ENCODE measurements around the gene FARP1. TPM values are rescaled to one million over a fixed set of nuclear protein-coding genes. Genes with fewer than 3 reads are reported as not detected.

Gene FARP1
- total RNA-seq, 5 donors from 2014 or later (not counting 1 experiment from before 2014, with no cell fraction given): 0.51 to 2.0 (median 1.0) TPM

DNA sequence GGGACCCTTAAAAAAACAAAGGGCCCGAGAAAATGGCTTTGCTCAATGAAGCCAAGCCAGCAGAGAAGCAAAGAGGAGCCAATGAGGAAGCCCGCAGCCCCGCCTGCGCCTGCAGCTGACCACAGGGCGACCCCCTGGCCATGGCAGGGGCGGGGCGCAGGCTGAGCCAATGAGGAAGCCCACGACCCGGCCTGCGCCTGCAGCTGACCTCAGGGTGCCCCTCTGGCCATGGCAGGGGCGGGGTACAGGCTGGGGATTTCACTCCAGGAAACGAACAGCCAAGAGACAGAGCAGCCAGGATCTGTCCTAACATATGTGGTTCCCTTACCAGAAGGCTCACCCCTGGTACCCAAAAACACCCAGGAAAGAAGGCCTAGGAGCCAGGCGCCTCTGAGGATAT lies 332.6 kb downstream of the FARP1 start:
- POLR2A ChIA-PET: no interaction called here
- H3K9me3 ChIP-seq: no peaks in the 10 kb centered on the region
- Mint-ChIP-seq H3K4me3 (no peak overlapping the region), H3K9me3 (no peaks in the 10 kb centered on the region), H3K27me3 (no peaks in the 10 kb centered on the region), H3K27ac (peak overlapping the region; percentile 65 to 68), H3K36me3 (peaks cover 39% of the 10 kb centered on the region), H3K4me1 (peaks cover 64 to 68% (median 65%) of the 10 kb centered on the region in 3 donors)
- ATAC-seq (replicated peaks in 1 of 4): no peak
- 87% methylated on average over 11 of the region's 13 CpGs for WGBS (ENCODE audit: insufficient coverage)
- no peaks in the 10 kb centered on the region for H3K27me3 ChIP-seq (replicated peaks in 1 of 2; ENCODE audit: control insufficient read depth in 2 of 2, extremely low read depth in 1 of 2, insufficient read depth in 2 of 2, low read length in 1 of 2)
- no peak for DNase-seq
- H3K27ac ChIP-seq (ENCODE audit: low read length): peak overlapping the region; percentile 77
- CTCF ChIA-PET: interaction anchor here (0.6 to 1.5 kb wide), 4 partner anchors 13 to 186 kb away, joined by 3 to 6 read pairs (median 4); no protein-coding TSS in a partner anchor
- H3K4me1 ChIP-seq (ENCODE audit: control insufficient read depth in 1 of 2, extremely low read depth in 1 of 2, insufficient read depth in 2 of 2, low read length in 2 of 2): peaks cover 11 to 52% of the 10 kb centered on the region in 2 experiments
- peaks cover 12 to 33% of the 10 kb centered on the region in 2 donors for H3K36me3 ChIP-seq (ENCODE audit: control insufficient read depth in 2 of 2, extremely low read depth in 1 of 2, insufficient read depth in 1 of 2, low read length in 1 of 2)
- H3K4me3 ChIP-seq (ENCODE audit: control insufficient read depth in 1 of 2, extremely low read depth in 1 of 2, low read length in 1 of 2): no peak overlapping the region

DNA sequence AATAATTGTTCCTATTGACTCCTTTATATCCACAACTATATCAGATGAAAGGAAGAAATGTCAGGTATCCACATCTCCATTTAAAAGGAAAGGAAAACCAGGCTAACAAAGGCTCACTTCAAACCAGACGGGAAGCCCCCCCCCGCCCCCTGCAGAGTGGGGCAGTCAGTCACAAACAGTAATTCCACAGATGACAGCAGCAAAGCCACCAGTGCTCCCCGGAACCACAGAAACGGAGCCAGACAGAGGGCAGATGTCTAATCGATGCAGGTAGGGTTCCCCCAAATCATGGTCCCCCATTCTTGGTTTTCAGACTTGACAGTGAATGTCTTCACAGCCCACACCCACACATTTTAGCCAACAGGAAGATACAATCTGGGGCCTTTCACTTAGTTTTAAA lies 333.2 kb downstream of the FARP1 start:
- Histone ChIP-seq H3K27me3 (replicated peaks in 1 of 2; ENCODE audit: control insufficient read depth in 2 of 2, extremely low read depth in 1 of 2, insufficient read depth in 2 of 2, low read length in 1 of 2) (no peaks in the 10 kb centered on the region), H3K27ac (ENCODE audit: low read length) (peak overlapping the region; percentile 77), H3K9me3 (no peaks in the 10 kb centered on the region), H3K4me1 (ENCODE audit: control insufficient read depth in 1 of 2, extremely low read depth in 1 of 2, insufficient read depth in 2 of 2, low read length in 2 of 2) (peaks cover 11 to 55% of the 10 kb centered on the region in 2 experiments), H3K36me3 (ENCODE audit: control insufficient read depth in 2 of 2, extremely low read depth in 1 of 2, insufficient read depth in 1 of 2, low read length in 1 of 2) (peaks cover 12 to 32% of the 10 kb centered on the region in 2 donors), H3K4me3 (ENCODE audit: control insufficient read depth in 1 of 2, extremely low read depth in 1 of 2, low read length in 1 of 2) (peak overlapping the region; percentile 4 to 25)
- DNase-seq: peak in 24 of 35 experiments; percentile 9 to 80 (median 37)
- WGBS (ENCODE audit: insufficient coverage): no CpG with 5 or more reads among the region's 5 CpGs
- CTCF ChIA-PET: interaction anchor here (0.6 to 1.5 kb wide), 5 partner anchors 12 to 185 kb away, joined by 3 to 6 read pairs (median 4); no protein-coding TSS in a partner anchor
- peak; percentile 21 to 52 (median 37) for ATAC-seq (replicated peaks in 1 of 4)
- Mint-ChIP-seq H3K9me3 (no peaks in the 10 kb centered on the region), H3K4me1 (peaks cover 67 to 72% (median 67%) of the 10 kb centered on the region in 3 donors), H3K4me3 (peak overlapping the region; percentile 61 to 76 (median 71)), H3K36me3 (peaks cover 40% of the 10 kb centered on the region), H3K27me3 (no peaks in the 10 kb centered on the region), H3K27ac (peak overlapping the region; percentile 91 to 92)
- POLR2A ChIA-PET: no interaction called here

DNA sequence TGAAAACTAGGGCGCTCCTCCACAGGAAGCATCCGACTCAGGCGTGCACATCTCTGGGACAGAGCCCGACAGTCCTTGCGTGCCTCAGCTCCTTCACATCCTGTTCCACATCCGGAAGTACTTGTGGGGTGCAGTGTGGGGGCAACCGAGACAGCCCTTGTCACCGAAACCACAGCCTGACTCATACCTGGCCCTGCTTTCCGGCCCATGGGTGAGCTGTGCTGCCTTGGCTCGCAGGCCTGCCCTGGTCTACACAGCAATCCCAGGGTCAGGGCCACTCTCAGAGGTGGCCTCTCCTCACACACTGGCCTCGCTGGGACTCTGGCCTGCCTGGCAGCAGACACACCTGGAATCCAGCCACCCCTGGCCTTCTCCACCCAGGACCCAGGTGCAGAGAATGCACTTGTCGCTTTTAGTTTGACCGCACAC lies 333.7 kb downstream of the FARP1 start:
- H3K27ac ChIP-seq (ENCODE audit: low read length): peak overlapping the region; percentile 77
- no peaks in the 10 kb centered on the region for H3K27me3 ChIP-seq (replicated peaks in 1 of 2; ENCODE audit: control insufficient read depth in 2 of 2, extremely low read depth in 1 of 2, insufficient read depth in 2 of 2, low read length in 1 of 2)
- Mint-ChIP-seq H3K9me3 (no peaks in the 10 kb centered on the region), H3K4me3 (peak overlapping the region; percentile 61 to 76 (median 71)), H3K36me3 (peaks cover 40% of the 10 kb centered on the region), H3K4me1 (peaks cover 67 to 73% (median 67%) of the 10 kb centered on the region in 3 donors), H3K27ac (peak overlapping the region; percentile 91 to 92), H3K27me3 (no peaks in the 10 kb centered on the region)
- H3K4me1 ChIP-seq (ENCODE audit: control insufficient read depth in 1 of 2, extremely low read depth in 1 of 2, insufficient read depth in 2 of 2, low read length in 2 of 2): peaks cover 11 to 58% of the 10 kb centered on the region in 2 experiments
- peak; percentile 96 to 98 (median 96) for ATAC-seq (replicated peaks in 1 of 4)
- peaks cover 12 to 35% of the 10 kb centered on the region in 2 donors for H3K36me3 ChIP-seq (ENCODE audit: control insufficient read depth in 2 of 2, extremely low read depth in 1 of 2, insufficient read depth in 1 of 2, low read length in 1 of 2)
- H3K9me3 ChIP-seq: no peaks in the 10 kb centered on the region
- peak overlapping the region; percentile 25 to 39 for H3K4me3 ChIP-seq (ENCODE audit: control insufficient read depth in 1 of 2, extremely low read depth in 1 of 2, low read length in 1 of 2)
- ChIA-PET CTCF (interaction anchor here in 1 of 2 donors (0.6 to 1.5 kb wide), 3 partner anchors 31 to 178 kb away, joined by 3 to 6 read pairs (median 5); no protein-coding TSS in a partner anchor), POLR2A (no interaction called here)
- peak; percentile 66 to 93 (median 79) for DNase-seq
- 16% methylated on average over 12 of the region's 13 CpGs for WGBS (ENCODE audit: insufficient coverage)

- Mint-ChIP-seq H3K36me3 (peaks cover 23% of the 10 kb centered on the region), H3K27ac (peak overlapping the region; percentile 85 to 92), H3K4me3 (peak overlapping the region in 1 of 3 donors; percentile 76), H3K27me3 (no peaks in the 10 kb centered on the region), H3K9me3 (no peaks in the 10 kb centered on the region), H3K4me1 (peaks cover 62 to 78% (median 73%) of the 10 kb centered on the region in 3 donors)
- 18% methylated on average over 3 of the region's 16 CpGs for WGBS (ENCODE audit: insufficient coverage)
- no peak overlapping the region for H3K4me3 ChIP-seq (ENCODE audit: control insufficient read depth in 1 of 2, extremely low read depth in 1 of 2, low read length in 1 of 2)
- H3K27me3 ChIP-seq (replicated peaks in 1 of 2; ENCODE audit: control insufficient read depth in 2 of 2, extremely low read depth in 1 of 2, insufficient read depth in 2 of 2, low read length in 1 of 2): no peaks in the 10 kb centered on the region
- no peaks in the 10 kb centered on the region for H3K9me3 ChIP-seq
- ChIA-PET CTCF (interaction anchor here in 1 of 2 donors (0.6 kb wide), 1 partner anchor 727 kb away, joined by 3 read pairs; no protein-coding TSS in a partner anchor), POLR2A (interaction anchor here in 1 of 2 donors (0.5 kb wide), 1 partner anchor 85 kb away, joined by 8 read pairs; no protein-coding TSS in a partner anchor)
- peaks cover 11 to 72% of the 10 kb centered on the region in 2 experiments for H3K4me1 ChIP-seq (ENCODE audit: control insufficient read depth in 1 of 2, extremely low read depth in 1 of 2, insufficient read depth in 2 of 2, low read length in 2 of 2)
- H3K27ac ChIP-seq (ENCODE audit: low read length): peak overlapping the region; percentile 1
- peaks cover 8 to 27% of the 10 kb centered on the region in 2 donors for H3K36me3 ChIP-seq (ENCODE audit: control insufficient read depth in 2 of 2, extremely low read depth in 1 of 2, insufficient read depth in 1 of 2, low read length in 1 of 2)
- DNase-seq (peak in 1 of 35 experiments; percentile 22), ATAC-seq (replicated peaks in 1 of 4) (no peak)
Measured at GRCh38 chr13:98478189-98479129, 335.6 kb downstream of the FARP1 start.

DNA sequence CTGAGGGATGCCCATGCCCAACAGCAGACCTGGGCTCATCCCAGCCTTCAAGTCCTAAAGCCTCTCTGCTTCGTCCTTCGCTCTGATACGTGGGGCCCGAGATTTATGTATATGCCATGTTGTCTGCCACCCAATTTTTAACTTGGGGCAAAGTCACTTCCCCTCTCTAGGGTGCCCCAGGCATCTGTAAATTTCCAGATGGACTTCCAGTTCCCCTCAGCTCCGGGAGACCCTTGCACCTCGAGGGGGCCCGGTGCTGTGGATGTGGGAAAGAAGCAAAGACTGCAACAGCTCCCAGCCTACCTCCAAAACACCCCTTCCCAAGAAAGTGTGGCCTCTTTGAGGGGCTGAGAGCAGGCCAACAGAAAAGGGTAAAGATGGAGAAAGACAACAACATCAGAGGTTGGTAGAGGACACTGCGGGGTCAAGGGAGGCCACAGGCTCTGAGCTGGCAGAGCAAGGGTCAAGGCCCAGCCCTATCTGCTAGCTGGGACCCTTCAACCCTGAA lies 336.7 kb downstream of the FARP1 start:
- ChIA-PET CTCF (no interaction called here), POLR2A (no interaction called here)
- Mint-ChIP-seq H3K4me3 (no peak overlapping the region), H3K27ac (peak overlapping the region; percentile 69 to 85), H3K36me3 (peaks cover 13% of the 10 kb centered on the region), H3K4me1 (peaks cover 70 to 83% (median 81%) of the 10 kb centered on the region in 3 donors), H3K9me3 (no peaks in the 10 kb centered on the region), H3K27me3 (no peaks in the 10 kb centered on the region)
- H3K27me3 ChIP-seq (replicated peaks in 1 of 2; ENCODE audit: control insufficient read depth in 2 of 2, extremely low read depth in 1 of 2, insufficient read depth in 2 of 2, low read length in 1 of 2): no peaks in the 10 kb centered on the region
- 95% methylated on average over 4 of the region's 8 CpGs for whole genome bisulfite sequencing (ENCODE audit: insufficient coverage)
- no peak overlapping the region for H3K27ac ChIP-seq (ENCODE audit: low read length)
- H3K9me3 ChIP-seq: no peaks in the 10 kb centered on the region
- ATAC-seq (replicated peaks in 1 of 4) (no peak), DNase-seq (no peak)
- H3K4me1 ChIP-seq (ENCODE audit: control insufficient read depth in 1 of 2, extremely low read depth in 1 of 2, insufficient read depth in 2 of 2, low read length in 2 of 2): peaks cover 13 to 72% of the 10 kb centered on the region in 2 experiments
- no peak overlapping the region for H3K4me3 ChIP-seq (ENCODE audit: control insufficient read depth in 1 of 2, extremely low read depth in 1 of 2, low read length in 1 of 2)
- H3K36me3 ChIP-seq (ENCODE audit: control insufficient read depth in 2 of 2, extremely low read depth in 1 of 2, insufficient read depth in 1 of 2, low read length in 1 of 2): peaks cover 5 to 16% of the 10 kb centered on the region in 2 donors

Measured in T-cell (primary cell).